GM20431 (cell line): ENCODE results near the gene LEKR1.

ENCODE experiments used
- in situ Hi-C: fragments of 300-500 bp; cut with MseI, MboI; formaldehyde crosslinking; loops from one replicate; pipeline ENCODE4 v1.15.0; 2020; ENCODE audit warnings: low sequenced_read_pairs; ENCODE audit not compliant: unreplicated experiment

Gene LEKR1

DNA sequence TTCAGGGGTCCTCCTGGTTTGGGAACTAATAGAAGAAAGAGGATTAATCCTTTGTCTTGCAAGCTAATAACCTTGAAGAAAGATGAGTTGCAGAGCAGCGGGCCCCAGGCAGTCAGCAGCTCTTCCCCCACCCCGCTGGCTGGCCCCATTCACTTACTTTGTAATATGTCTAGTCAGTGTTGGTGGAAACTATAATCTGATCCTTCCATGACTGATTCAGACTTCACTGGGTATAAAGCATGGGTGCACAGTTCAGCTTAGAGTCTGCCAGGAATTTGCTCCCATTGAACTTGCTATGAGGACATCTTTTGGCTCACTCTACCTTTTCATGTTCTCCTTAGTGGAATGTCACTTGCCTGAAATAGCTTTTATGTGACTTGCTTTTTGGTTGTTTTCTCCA, 216.1 kb downstream of the LEKR1 start:
- in situ Hi-C loops: no loop called here

GRCh38 chr3:157043771-157044170, 217.6 kb downstream of the LEKR1 start:
- in situ Hi-C loops: no loop called here

DNA sequence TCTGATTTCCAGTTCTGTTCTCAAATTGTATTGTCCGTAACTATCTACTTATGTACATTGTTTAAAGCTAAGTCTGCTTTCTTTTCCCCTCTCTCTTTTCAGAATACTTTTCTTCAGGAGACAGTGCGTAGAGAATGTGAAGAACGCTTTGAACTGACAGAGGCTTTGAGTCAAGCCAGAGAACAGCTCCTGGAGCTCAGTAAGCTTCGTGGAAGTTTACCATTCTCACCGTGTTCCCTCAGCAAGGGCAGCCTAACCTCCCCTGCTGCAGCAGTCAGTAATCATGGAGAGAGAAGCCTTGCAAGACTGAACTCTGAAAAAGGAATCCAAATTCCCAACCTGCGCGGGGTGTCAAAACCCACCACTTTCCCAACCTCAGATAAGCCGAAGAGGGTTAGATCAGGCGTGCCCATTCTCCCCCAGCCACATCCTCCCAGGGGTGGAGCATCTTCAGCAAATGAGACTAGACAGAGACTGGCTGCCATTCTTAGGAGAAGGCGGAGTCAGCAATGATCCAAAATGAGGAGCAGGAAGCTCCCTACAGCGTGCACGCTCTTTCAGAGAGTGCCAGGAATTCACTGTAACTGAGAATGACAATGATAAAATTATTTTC, 219.2 kb downstream of the LEKR1 start:
- in situ Hi-C loops: no loop called here

DNA sequence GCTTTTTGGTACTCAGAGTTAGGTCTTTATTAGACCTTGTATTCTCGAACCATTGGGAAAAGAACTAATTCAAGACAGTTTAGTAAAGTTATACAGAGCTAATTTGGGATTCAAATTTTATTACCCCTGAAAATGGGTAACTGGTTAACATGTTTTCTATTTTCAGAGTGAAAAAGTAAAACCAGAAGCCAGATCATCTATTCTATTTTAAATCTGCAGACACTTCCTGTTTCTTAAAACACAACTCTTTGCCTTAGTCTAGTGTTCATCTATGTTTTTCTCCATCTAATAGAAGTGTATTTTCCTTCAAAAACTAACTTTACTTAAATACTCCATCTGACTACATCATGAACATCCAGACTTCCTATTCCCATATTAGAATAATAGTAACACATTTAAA, 220.4 kb downstream of the LEKR1 start:
- in situ Hi-C loops: no loop called here

GRCh38 chr3:157051055-157051454, 224.9 kb downstream of the LEKR1 start:
- in situ Hi-C loops: no loop called here

GRCh38 chr3:157051591-157051990, 225.4 kb downstream of the LEKR1 start:
- in situ Hi-C loops: no loop called here

DNA sequence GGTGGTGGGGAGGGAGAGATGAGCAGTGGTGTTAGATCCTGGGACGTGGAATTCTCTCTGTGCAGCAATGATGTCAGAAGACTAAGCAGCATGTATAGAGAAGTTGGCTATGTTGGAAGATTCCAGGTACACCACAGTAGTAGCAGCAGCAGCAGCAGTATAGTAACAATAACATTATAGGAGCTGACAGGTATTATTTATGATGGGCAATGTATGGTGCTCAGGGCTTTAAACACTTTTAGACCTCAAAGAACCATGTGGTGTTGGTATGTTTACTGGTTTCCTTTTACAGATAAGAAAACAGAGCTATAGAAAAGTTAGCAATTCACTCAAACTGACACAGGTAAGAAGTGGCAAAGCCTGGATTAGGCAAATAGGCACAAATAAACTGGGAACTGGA, 229.9 kb downstream of the LEKR1 start:
- in situ Hi-C loops: no loop called here

- in situ Hi-C loops: no loop called here
These were observed 232.4 kb downstream of the LEKR1 start for GRCh38 chr3:157058392-157059071.

DNA sequence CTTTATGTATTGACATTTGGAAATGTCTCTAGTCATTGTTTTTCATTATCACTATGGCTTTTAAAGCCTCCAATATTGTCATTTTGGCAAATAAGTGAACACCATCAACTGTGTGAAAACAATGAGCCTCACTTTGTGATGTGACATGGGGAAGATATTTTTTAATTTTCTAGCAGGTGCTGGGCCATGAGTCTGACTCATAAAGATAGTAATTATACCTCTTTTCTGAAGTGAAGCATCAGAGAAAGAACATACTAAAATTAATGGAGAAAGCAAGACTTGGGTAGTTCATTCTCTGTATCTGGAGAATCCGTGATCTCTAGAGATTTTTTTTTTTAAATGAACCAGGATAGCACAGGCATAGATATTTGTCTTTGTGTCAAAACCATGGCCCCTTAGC, 233.0 kb downstream of the LEKR1 start:
- in situ Hi-C loops: no loop called here

GRCh38 chr3:157059661-157060060, 233.5 kb downstream of the LEKR1 start:
- in situ Hi-C loops: no loop called here

GRCh38 chr3:157061265-157061664, 235.1 kb downstream of the LEKR1 start:
- in situ Hi-C loops: no loop called here

DNA sequence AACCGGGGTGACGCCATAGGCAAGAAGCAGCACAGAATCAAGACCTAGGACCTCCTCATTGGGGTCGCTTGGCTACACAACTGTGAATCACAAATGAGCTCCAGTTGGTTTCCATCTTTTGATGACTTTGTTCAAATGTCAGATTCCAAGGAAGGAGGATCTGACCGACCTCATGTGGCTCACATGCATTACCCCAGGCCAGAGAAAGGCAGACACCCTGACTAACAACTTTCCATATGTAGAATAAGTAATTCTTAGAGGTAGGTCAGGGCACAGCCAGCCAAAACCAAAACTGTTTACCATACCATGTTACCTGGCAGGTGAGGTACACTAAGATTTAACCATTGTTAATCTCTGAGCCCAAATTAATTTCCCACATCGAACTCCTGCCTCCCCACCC, 237.3 kb downstream of the LEKR1 start:
- in situ Hi-C loops: no loop called here

DNA sequence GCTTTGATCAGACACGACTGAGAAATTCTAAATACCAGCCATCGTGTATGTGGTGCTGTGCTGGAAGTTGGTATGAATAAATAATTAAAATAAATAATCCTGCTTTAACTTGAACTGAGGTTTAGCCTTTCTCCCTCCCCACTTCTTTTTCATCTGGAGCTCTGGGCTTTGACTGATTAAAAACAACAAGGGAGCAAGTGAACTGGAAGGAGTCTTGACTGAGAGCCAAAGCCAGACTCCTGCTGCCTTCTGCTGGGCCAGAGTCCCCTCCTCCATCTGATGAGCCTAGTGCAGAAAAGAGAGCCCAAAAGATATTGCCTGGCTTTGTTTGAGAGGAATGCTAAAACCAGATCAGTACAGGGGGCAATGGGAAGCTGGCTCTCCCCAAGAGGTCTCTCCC, 237.8 kb downstream of the LEKR1 start:
- in situ Hi-C loops: no loop called here

DNA sequence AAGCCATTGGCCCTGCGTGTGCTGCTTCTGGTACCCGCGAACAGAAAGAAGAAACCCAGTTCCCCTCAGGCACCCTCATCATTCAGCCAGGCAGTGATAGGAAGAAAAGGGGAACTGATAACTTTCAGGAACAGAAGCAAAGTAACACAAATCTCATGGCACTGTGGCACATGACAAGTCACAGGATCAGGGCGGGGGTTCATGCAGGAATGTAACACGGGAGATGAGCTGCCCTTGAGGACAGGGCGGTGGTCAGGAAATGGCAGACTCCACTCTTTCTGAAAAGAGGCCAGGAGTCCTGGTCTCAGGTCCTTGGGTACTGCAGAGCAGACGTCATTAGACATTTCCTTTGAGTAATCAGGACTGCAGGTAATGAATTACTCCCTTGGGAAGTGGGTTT, 238.2 kb downstream of the LEKR1 start:
- in situ Hi-C loops: no loop called here

DNA sequence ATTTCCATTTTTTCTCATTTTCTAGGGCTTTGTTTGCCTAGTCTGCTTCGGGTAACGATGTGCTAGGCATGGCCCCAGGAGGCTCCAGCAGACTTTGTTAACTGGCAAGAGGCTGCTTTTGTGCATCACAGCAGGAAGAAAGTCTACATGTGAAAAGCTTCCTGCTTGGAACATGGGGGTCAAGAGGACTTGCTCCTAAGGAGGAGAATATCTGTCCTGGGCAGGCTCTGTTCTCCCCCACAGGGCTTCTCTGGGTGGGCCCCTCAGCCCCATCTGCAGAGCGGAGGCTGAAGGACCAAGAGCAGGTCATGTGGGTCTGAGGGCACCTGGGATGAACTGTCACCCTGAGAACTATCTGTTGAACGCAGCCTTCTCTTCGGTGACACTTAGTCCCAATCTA, 239.0 kb downstream of the LEKR1 start:
- in situ Hi-C loops: no loop called here

GRCh38 chr3:157066335-157067098, 240.4 kb downstream of the LEKR1 start:
- in situ Hi-C loops: no loop called here

- in situ Hi-C loops: no loop called here
These were observed 241.0 kb downstream of the LEKR1 start for GRCh38 chr3:157067114-157067513.

- in situ Hi-C loops: no loop called here
These were observed 243.3 kb downstream of the LEKR1 start for GRCh38 chr3:157069406-157069805.

GRCh38 chr3:157069846-157070677, 243.9 kb downstream of the LEKR1 start:
- in situ Hi-C loops: no loop called here

GRCh38 chr3:157070678-157070999, 244.5 kb downstream of the LEKR1 start:
- in situ Hi-C loops: no loop called here
